ENCODE measurements around the gene RASSF5.
"Not testable (repeated sequence)": the region's sequence is repeated elsewhere in the genome, so short reads cannot be mapped to it uniquely, and the experiment has no call there.

RASSF5 gene

DNA sequence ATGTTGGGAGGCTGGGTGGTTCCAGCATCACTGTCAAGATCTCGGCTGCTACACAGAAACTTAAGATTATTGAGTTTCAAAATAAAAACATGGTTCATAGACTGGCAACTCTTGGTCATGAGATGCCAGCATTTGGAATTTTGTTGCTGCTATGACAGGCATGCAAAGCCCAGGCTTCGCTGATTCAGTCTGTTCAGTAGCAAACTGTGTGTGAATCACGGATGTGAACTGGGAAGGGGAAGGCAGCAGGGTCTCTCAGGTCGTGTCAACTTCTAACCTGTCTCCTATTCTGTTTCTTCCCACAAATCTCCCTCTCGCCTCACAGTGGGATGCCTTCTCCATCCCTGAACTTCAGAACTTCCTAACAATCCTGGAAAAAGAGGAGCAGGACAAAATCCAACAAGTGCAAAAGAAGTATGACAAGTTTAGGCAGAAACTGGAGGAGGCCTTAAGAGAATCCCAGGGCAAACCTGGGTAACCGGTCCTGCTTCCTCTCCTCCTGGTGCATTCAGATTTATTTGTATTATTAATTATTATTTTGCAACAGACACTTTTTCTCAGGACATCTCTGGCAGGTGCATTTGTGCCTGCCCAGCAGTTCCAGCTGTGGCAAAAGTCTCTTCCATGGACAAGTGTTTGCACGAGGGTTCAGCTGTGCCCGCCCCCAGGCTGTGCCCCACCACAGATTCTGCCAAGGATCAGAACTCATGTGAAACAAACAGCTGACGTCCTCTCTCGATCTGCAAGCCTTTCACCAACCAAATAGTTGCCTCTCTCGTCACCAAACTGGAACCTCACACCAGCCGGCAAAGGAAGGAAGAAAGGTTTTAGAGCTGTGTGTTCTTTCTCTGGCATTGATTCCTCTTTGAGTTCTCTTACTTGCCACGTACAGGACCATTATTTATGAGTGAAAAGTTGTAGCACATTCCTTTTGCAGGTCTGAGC, 79.4 kb downstream of the RASSF5 start:
- DNase-seq (ENCODE audit: low read depth, low spot score) = no peak

DNA sequence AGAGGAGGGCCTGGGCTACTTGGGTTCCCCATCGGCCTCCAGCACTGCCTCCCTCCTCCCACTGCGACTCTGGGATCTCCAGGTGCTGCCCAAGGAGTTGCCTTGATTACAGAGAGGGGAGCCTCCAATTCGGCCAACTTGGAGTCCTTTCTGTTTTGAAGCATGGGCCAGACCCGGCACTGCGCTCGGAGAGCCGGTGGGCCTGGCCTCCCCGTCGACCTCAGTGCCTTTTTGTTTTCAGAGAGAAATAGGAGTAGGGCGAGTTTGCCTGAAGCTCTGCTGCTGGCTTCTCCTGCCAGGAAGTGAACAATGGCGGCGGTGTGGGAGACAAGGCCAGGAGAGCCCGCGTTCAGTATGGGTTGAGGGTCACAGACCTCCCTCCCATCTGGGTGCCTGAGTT, 80.6 kb downstream of the RASSF5 start:
- DNase-seq (ENCODE audit: low read depth, low spot score) = peak; percentile 21

DNA sequence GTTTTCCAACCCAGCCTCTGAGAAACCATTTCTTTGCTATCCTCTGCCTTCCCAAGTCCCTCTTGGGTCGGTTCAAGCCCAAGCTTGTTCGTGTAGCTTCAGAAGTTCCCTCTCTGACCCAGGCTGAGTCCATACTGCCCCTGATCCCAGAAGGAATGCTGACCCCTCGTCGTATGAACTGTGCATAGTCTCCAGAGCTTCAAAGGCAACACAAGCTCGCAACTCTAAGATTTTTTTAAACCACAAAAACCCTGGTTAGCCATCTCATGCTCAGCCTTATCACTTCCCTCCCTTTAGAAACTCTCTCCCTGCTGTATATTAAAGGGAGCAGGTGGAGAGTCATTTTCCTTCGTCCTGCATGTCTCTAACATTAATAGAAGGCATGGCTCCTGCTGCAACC, 81.2 kb downstream of the RASSF5 start:
- no peak for DNase-seq (ENCODE audit: low read depth, low spot score)

DNA sequence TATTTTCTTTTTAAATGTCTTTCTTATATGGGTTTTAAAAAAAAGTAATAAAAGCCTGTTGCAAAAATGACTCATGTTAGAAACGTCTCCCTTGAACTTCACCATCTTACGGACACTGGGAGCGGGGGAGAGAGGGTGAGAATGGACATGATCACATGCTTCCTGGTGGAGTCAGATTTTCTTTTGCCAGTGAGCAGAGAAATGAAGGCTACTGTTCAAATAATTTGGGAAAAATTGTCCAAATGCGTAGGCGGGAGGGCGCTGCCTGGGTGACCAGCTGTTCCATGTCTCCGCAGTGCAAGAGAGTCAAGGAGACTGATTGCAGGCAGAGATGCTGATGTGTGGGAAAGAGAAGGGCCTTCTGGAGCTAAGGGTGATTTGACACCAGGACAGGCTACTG, 81.9 kb downstream of the RASSF5 start:
- DNase-seq (ENCODE audit: low read depth, low spot score) = no peak

DNA sequence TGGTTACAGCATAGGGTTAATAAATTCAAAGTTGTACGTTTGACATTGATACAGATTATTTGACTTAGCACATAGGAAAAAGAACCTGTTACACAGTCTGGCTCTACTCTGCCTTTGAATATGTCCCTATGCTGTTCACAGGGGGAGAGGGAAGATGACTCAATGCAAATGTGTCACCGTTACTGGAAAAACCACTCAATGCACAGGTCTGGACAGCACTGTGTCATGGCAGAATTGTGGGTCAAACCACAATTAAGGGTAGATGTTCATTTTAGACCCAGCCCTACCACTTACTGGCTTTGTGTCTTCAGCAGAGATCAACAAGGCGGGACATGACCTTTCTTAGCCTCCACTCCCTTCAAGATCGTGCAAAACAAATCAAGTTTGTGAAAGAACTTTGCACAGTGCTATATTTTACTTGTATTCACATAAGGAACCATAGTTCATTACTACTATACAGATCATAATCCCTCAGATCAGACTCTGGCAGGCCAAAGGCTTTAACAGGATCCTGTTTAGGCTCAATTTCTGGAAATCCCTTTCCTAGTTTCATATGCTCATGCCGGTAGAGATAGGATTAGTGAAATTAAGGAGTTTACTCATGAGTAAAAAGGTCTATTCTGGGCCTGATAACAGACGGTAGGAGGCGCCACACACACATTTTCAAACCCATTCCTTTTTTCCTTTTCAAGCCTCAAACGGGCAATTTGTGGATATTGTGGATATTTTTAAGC, 82.9 kb downstream of the RASSF5 start:
- DNase-seq (ENCODE audit: low read depth, low spot score) = no peak

DNA sequence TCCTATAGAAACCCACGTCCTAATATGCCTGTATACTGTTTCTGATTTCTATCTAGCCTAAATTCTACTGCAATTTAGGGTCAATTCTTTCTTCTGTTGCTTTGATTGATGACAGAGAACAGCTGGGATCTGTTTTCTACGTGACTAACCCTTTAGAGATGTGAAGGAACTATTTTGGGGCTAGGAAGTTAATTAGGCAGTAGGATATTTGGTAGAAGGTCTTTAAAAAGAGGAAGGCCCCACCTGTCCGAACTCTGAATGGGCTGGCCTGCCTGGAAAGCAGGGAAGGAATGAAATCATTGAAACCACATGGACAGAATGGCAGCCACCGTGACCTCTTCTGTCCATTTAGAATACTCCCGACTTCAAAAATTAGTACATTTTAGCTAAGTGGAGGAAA, 83.9 kb downstream of the RASSF5 start:
- no peak for DNase-seq (ENCODE audit: low read depth, low spot score)

DNA sequence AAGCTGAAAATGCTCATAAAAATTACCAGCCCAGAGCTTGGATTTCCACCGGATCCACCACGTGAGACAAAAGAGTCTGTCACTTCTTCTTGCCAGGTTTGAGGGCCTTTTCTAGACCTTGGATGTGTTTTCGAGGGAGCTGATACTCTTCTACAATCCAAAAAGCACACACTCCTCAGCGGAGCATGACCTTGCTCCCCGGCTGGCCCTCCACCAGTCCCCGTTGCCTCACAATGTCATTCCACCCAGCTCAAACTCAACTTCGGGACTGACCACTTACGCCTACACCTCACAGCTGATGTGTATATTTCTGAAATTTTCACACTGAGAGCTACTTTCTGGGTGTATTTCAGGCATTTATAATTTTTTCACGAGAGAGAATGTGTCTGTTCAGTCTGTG, 84.4 kb downstream of the RASSF5 start:
- no peak for DNase-seq (ENCODE audit: low read depth, low spot score)

DNA sequence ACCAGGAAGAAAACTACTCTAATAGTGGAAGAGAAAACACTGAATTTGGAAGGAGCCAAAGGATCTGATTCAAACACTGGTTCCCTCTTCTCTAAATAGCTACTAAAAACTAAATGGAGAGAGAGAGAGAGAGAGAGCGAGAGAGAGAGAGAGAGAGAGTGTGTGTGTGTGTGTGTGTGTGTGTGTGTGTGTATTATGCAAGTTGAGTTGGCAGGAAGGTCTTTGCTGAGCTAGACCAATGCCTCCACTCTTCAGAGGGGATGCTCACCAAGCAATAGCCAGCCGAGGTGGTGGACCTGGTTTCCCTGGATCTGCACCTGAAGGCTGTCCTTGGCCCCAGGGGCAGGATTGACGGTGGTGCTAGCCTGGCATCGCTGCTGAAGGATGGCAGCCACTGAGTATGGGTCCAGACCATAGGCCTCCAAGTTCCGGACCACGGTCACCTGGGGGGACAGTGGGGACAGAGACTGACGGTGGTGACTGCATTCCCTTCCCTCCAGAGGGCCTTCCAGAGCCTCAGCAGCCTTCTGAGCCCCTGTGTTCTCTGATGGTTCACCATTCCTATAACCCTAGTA, 86.1 kb downstream of the RASSF5 start:
- DNase-seq (ENCODE audit: low read depth, low spot score) = no peak

DNA sequence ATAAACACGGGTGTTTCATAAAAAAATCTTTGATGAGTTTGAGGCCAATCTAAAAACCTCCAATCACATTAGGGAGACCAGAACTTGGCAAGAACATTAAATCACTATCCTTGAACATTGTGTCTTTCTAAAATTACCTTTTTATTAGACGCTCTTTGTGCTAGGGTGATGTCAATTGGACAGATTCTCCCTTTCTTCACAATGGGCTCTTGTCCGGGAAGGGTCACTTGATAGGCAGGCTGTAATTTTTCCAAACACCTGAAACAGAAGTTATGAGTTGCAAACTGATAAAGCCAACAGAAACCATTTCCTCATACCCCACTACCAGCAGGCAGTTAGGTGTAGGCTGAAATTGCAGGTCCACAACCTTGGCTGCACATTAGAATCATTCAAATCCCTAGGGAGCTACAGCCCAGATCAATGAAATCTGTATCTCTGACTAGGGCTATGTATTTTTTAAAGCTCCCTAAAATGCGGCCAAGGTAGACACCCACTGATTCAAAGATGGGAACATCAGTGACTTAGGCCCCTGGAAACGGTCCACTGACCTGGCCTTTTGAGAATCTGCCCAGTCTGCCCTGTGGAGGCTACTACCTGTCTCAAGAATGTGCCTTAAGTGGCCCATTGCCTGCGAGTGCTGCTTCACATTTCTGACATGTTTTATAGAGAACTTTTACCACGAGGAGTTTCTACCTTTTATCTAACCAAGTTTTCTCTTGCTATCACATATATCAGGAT, 88.4 kb downstream of the RASSF5 start:
- DNase-seq (ENCODE audit: low read depth, low spot score) = no peak

DNA sequence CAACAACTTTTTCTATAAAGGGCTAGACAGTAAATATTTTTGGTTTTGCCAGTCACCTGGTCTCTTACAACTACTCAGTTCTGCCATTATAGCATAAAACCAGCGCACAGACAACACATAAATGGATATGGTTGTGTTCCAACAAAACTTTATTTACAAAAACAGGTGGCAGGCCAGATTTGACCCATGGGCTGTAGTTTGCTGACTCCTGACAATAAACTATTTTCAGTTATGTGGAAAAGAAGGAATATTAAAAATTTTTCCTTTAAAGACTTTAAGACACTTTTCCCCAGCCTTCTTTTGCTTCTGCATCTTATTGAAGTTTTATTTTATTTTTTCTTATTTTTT, 89.0 kb downstream of the RASSF5 start:
- DNase-seq (ENCODE audit: low read depth, low spot score) = no peak

DNA sequence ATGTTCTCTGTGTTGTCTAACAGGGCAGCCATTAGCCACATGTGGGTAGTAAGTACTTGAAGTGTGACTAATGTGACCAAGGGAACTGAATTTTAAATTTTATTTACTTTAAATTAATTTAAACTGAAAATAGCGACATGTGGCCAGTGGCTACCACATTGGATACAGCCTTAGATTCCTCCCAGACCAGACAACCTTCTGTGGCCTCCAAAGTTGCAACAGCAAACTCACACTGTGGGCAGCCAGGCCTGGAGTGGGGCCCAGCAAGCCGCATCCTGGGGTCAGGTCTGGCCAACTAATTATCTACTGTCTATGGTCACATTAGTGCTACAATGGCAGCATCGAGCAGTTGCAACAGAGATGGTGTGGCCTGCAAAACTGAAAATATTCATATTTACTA, 93.2 kb downstream of the RASSF5 start:
- DNase-seq (ENCODE audit: low read depth, low spot score) = no peak

DNA sequence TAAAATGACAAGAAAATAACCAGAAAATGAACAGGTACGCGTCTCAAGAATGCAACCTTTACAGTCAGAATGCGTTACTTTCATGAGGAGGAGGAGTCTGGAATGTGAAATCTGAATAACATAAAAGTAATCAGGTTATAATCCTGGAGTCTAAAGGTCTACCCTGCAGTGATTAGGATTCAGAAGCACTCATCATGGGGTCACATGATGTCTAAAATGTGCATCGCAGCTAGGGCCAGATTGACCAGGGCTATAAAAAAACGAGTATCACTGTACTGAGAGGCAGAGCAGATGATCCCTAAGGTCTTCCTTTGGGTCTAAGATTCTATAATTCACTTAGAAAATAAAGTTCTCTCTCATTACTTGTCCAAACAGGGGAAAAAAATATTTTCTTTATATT, 97.5 kb downstream of the RASSF5 start:
- DNase-seq (ENCODE audit: low read depth, low spot score) = no peak

DNA sequence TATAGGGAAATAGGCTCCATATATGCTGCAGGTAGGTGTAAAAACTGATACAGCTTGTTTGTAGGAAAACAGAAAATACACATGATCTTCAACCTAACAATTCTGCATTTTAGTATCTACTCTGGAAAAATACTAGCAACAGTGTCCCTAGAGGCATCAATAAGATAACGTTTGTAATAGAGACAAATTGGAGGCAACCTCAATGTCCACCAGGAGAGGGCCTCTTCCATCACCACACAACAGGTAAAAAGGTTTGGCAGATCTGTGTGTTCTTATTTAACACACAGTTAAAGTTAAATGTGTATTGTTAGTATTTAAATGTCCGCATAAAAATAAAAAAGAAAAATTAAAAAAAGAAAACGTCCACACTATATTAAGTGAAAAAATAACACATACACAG, 99.5 kb downstream of the RASSF5 start:
- no peak for DNase-seq (ENCODE audit: low read depth, low spot score)

DNA sequence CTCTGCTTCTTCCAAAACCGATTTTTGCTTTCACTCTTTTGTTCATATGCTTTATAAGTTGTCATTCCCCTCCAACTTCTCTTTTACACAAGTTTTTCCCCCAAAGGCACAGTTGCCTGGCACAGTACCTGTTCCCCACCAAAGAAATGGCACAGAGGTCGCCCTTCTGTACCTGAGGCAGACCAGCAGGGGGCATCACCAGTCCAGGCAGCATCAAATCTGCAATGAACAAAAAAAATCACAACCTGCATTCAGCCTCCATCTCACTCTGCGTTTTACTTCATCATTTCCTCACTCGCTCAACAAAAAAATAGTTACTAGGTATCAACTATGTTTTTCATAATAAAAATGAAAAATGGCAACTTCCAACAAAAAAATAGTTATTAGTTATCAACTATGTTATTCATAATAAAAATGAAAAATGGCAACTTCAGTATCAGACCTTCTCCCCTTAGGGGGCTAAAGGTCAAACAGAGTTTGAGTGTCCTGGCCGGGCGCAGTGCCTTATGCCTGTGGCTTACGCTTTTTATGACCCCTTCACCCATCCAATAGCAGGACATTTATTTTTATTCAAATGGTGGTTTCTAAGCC, 100.9 kb downstream of the RASSF5 start:
- DNase-seq (ENCODE audit: low read depth, low spot score) = peak; percentile 52

DNA sequence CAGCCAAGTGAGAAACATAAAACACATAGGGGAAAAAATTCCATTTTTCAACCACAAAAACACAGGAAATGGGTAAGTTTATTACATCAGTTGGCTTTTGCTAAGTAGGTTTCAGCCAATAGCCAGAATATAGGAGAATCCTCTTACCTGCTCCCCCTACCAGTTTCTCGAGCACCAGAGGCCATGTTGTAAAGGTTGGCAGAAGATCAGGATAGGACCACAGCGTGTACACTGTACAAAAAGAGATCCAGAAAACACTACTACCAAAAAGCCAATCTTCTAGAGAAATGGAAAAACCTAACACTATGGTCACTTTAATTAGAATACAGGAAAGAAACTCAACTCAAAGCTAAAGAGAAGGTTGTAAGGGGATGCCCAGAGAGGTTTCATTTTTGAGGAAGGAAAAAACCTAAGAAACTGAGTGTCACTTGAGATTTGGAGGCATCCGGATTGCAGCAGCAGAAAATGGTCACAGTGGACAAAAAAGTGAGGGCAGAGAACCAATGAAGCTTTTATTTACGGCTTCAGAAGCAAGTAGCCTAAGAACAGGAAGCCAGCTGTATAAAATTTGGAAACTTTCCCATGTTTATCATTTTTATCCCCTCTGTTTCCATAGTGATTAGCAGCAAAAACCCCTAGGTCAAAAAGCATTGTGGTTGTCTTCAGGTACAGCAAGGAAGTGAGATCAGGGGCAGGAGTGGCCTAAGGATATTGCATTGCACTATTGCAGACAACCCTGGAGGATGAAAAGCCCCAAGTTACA, 102.1 kb downstream of the RASSF5 start:
- no peak for DNase-seq (ENCODE audit: low read depth, low spot score)

DNA sequence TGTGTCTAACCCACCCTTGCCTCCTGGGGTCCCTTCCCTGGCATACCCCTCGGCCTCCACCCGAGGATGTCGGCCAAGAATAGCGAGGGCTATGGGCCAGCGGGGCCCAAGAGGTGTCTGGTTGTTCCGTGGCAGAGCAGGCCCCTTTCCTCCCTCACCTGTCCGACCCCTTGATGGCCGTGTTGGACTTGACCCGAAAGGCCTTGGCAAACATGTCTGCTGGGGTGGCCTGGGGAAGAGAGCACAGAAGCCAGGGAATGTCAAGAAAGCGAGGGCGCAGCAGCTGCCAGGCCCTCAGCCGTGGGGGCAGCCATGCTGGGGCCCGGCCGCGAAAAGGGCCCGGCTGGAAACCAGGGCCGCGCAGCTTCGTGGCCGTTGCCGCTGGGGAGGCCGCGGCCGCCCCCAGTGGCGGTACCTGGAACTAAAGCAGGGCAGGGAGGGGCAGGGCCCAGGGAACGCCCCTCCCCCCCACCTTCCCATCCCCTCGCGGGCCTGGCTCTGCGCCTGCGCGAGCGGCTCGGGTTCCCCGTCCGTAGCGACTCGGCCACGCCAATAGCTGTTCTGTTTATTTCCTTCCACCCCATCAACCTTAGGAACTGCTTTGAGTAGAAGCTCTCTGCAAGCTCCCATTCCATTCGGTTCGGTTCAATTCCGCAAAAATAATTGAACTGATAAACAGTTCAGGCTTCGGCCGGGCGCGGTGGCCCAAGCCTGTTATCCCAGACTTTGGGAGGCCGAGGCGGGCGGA, 105.0 kb downstream of the RASSF5 start, which contains the start of gene EIF2D:
EIF2D (minus strand) TSS at position 337 of the 748 bp plus-strand sequence; CDS start at position 214, 123 bp downstream.
- peak; percentile 98 for DNase-seq (ENCODE audit: low read depth, low spot score)

DNA sequence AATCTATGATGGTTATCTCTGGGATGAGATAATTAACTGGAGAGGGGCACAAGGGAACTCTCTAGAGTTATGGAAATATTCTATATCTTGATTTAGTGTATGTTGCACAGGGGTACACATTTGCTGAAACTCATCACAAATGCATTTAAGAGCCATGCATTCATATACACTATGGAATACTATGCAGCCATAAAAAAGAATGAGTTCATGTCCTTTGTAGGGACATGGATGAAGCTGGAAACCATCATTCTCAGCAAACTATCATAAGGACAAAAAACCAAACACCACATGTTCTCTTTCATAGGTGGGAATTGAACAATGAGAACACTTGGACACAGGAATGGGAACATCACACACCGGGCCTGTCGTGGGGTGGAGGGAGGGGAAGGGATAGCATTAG, 119.1 kb downstream of the RASSF5 start:
- not testable (repeated sequence) for DNase-seq (ENCODE audit: low read depth, low spot score)

DNA sequence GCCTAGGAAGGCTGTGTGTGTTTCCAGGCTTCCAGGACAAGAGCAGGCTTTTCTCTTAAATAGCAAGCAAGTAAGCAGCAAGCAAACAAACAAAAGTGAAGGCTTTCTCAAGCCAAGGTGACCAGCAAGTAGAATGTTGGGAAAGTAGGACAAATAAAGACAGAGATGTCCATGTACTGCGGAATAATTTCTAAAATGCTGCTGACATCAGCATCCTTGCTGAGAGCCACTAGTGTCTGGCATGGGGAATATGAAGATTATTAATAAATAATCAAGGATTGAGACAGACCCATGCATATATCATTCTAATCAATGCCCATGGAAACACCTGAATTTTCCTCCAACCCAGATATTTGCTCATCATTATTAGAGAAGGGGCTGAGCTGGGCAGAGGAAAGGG, 121.6 kb downstream of the RASSF5 start:
- no peak for DNase-seq (ENCODE audit: low read depth, low spot score)

DNA sequence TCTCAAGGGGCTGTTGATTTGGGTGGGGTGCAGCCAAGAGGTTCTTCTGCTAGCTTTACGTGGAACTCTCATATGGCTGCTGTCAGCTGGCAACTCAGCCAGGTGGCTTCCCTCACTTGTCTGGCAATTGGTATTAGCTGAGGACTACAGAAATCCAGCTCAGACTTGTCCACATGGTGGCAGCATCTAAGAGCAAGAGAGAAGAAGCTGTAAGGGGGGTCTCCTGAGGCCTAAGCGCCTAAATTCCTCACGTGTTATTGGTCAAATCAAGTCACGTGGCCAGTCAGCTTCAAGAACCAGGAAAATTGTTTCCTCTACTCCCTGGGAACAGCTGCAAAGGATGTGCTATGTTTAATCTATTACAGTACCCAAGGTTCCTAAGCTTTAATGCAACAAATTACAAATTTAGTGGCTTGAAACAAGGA, 123.8 kb downstream of the RASSF5 start:
- peak; percentile 94 for DNase-seq (ENCODE audit: low read depth, low spot score)

DNA sequence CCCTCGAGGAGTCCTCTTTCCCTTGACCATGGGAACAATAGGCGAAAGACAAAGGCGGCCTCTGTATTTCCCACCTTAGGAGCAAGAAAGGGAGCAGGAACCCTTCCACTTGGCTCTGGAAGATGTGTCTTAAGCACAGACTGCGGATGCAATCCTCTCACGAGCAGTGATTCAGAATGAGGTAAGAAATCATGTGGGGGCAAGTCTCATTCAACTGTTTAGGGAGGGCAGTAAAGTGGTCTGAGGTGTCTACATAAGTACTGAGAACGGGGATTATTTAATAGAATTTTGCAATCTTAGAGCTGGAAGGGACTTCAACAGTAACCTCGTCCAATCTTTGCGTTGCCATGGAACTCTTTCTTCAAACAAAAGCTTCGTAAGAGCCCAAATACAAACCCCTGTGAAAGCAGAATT, 126.4 kb downstream of the RASSF5 start:
- DNase-seq (ENCODE audit: low read depth, low spot score) = peak; percentile 9
